Activated naive CD8-positive, alpha-beta T cell treated with anti-CD3 and anti-CD28 coated beads for 36 hours (primary cell): ENCODE measurements around the gene SGK1. TPM values are rescaled to one million over a fixed set of nuclear protein-coding genes. Genes with fewer than 3 reads are reported as not detected.
"Not testable (repeated sequence)": the region's sequence is repeated elsewhere in the genome, so short reads cannot be mapped to it uniquely, and the experiment has no call there.

Experiments
- DNase-seq: peaks from one replicate; pipeline ENCODE4 v3.0.0; 2021
- H3K27ac Mint-ChIP-seq: one replicate; pipeline ENCODE4 v1.8.0; 2022; ENCODE audit warnings: mild to moderate bottlenecking, moderate library complexity, mixed read lengths
- H3K27me3 Mint-ChIP-seq: one replicate; pipeline ENCODE4 v1.8.0; 2022; ENCODE audit warnings: mild to moderate bottlenecking, mixed read lengths
- H3K36me3 Mint-ChIP-seq: one replicate; pipeline ENCODE4 v1.8.0; 2021; ENCODE audit warnings: mild to moderate bottlenecking, mixed read lengths
- H3K4me1 Mint-ChIP-seq: one replicate; pipeline ENCODE4 v1.8.0; 2021; ENCODE audit warnings: mixed read lengths
- H3K4me3 Mint-ChIP-seq: one replicate; pipeline ENCODE4 v1.8.0; 2022; ENCODE audit warnings: mild to moderate bottlenecking, moderate library complexity, mixed read lengths
- H3K9me3 Mint-ChIP-seq: one replicate; pipeline ENCODE4 v1.8.0; 2022; ENCODE audit warnings: mixed read lengths
- total RNA-seq, 2 experiments: library from RNA; stranded (reverse); gene quantifications; one replicate each; pipeline ENCODE4 v1.2.3, GENCODE V29; 2021

Gene SGK1
- total RNA-seq, 2 experiments from 2014 or later = 129 to 141 TPM

DNA sequence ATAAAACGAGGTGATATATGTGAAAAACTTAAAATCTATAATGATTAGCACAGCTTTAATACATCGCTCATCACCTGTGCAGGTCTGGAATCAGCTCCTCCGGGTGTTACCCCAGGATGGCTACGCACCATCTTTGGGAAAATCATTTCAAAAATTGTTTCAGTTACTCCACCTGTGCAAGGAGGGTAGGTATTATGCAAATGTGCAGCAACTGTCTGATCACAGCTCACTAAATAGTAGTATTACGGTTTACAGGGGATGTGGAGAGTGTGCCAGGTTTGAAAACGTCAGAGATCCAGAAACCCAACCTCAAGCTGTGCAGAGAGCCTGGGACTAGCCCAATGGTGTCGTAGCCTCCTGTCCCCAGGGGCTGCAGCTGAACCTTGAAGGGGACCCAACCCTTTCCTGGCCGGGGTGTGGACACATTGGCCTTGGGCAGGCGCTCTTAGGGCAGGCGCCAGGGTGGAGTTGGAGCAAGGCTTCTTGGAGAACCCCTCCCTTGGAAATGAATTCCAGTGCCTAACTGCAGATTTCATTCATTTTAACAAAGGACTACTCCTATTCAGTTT, 24.2 kb upstream of the SGK1 start:
- no peak for DNase-seq
- peaks cover 5% of the 10 kb centered on the region for H3K4me1 Mint-ChIP-seq
- no peaks in the 10 kb centered on the region for H3K36me3 Mint-ChIP-seq
- no peak overlapping the region for H3K27ac Mint-ChIP-seq
- no peak overlapping the region for H3K4me3 Mint-ChIP-seq
- H3K27me3 Mint-ChIP-seq = no peaks in the 10 kb centered on the region
- H3K9me3 Mint-ChIP-seq = no peaks in the 10 kb centered on the region

DNA sequence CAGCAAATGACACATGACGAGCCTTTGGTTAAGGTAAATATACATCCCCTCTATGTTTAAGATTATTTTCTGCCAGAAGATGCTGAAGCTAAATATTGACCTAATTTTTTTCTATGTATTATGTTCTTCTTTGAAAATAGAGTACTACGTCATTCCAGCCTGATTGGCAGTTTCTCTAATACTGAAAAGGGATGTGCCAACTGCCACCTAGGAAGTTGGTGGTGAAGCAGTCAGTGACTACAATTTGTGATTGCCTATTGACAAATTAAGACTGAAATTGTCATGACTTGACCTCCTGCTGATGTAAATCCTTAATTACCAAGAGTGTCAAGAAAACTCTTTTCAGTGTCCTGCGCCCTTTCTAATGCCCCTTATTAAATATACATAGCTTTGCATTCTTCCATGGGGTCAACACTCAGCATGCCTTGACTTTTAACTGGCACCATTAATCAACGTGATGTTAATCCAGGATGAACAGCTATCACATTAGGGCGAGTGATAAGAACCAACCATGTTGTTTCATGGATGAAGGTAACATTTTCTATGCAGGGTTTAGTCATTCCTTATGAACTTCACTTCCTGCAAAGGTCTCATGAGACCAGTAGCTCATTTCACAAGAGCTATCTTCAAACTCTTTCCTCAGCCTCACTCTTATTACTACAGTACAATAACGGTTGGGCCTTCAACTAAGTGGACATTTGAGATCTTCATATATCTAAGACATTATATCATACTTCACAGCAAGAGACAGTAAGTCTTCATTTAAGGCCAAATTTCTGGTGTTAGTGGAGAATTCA, 22.5 kb upstream of the SGK1 start:
- no peak overlapping the region for H3K27ac Mint-ChIP-seq
- H3K36me3 Mint-ChIP-seq = no peaks in the 10 kb centered on the region
- H3K4me1 Mint-ChIP-seq = peaks cover 3% of the 10 kb centered on the region
- no peaks in the 10 kb centered on the region for H3K9me3 Mint-ChIP-seq
- no peaks in the 10 kb centered on the region for H3K27me3 Mint-ChIP-seq
- DNase-seq = no peak
- H3K4me3 Mint-ChIP-seq = no peak overlapping the region

- Mint-ChIP-seq H3K27ac (no peak overlapping the region), H3K4me3 (no peak overlapping the region), H3K4me1 (peaks cover 3% of the 10 kb centered on the region), H3K9me3 (no peaks in the 10 kb centered on the region), H3K27me3 (no peaks in the 10 kb centered on the region), H3K36me3 (no peaks in the 10 kb centered on the region)
- no peak for DNase-seq
These were observed 21.3 kb upstream of the SGK1 start for GRCh38 chr6:134339216-134339615.

DNA sequence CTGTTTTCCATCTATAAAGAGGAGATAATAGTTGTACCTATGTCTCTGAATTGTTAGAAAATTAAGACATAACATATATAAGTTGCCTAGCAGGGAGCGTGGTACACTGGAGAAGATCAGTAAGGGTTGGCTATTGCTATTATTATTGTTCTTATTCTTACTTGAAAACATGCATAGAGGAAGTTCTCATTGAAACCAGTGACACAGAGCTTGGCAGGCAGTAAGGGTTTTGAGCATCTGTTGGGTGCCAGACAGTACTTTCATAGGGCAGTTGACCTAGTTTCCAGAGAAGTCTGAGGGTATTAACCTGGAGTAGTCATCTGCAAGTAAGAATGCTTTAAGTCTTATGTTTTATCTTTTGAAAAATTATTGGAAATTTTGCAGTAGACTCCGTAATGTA, 13.3 kb upstream of the SGK1 start:
- Mint-ChIP-seq H3K27me3 (no peaks in the 10 kb centered on the region), H3K4me3 (no peak overlapping the region), H3K4me1 (peaks cover 4% of the 10 kb centered on the region), H3K9me3 (peaks cover under 1% of the 10 kb centered on the region), H3K36me3 (peaks cover under 1% of the 10 kb centered on the region), H3K27ac (no peak overlapping the region)
- DNase-seq = no peak

DNA sequence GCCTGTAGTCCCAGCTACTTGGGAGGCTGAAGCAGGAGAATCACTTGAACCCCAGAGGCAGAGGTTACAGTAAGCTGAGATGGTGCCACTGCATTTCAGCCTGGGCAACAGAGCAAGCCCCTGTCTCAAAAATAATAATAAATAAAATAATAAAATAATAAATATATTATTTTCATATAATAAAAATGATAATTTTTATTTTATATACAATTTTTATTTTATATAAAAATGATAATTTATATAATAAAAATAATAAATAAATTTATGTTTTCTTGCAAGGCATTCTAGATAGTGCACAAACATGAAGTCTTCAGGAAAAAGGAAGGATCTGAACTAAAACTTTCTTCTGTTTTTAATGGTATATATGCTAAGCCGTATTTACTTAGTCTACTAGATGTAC, 12.6 kb upstream of the SGK1 start:
- Mint-ChIP-seq H3K4me3 (no peak overlapping the region), H3K9me3 (peaks cover 6% of the 10 kb centered on the region), H3K27ac (no peak overlapping the region), H3K36me3 (peaks cover 1% of the 10 kb centered on the region), H3K4me1 (peaks cover 4% of the 10 kb centered on the region), H3K27me3 (no peaks in the 10 kb centered on the region)
- DNase-seq = no peak

DNA sequence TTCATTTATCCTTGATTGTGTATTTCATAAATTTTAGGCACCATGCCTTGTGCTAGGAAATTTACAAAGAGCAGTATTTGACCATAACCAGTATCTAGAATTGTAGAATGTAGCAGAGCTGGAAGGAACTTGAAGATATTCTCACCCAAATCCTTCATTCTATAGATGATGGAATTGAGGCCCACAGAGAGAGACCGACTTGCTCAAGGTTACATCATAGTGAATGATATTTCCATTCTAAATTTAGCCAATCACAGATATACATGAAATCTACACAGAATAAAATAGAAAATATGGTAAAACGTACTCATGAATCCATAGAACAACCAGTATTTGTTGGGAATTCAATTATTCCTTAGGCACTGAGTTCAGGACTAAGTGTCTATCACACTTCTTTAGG, 10.9 kb upstream of the SGK1 start:
- Mint-ChIP-seq H3K4me1 (peaks cover 4% of the 10 kb centered on the region), H3K36me3 (peaks cover 1% of the 10 kb centered on the region), H3K4me3 (no peak overlapping the region), H3K27ac (no peak overlapping the region), H3K9me3 (peaks cover 7% of the 10 kb centered on the region), H3K27me3 (no peaks in the 10 kb centered on the region)
- DNase-seq = no peak

DNA sequence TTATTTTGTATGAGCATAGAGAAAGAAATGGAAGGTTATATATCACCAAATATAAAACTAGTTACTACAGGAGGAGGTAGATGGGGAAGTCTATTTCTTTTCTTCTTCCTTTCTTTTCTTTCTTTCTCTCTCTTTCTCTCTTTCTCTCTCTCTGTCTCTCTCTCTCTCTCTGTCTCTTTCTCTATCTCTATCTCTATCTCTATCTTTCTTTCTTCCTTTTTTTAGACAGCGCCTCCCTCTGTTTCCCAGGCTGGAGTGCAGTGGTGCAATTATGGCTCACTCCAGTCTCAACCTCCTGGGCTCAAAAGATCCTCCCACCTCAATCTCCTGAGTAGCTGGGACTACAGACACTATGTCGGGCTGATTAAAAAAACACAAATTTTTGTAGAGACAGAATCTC, 10.2 kb upstream of the SGK1 start:
- Mint-ChIP-seq H3K36me3 (peaks cover 1% of the 10 kb centered on the region), H3K4me3 (no peak overlapping the region), H3K4me1 (peaks cover 8% of the 10 kb centered on the region), H3K9me3 (peaks cover 7% of the 10 kb centered on the region), H3K27me3 (no peaks in the 10 kb centered on the region), H3K27ac (no peak overlapping the region)
- no peak for DNase-seq

DNA sequence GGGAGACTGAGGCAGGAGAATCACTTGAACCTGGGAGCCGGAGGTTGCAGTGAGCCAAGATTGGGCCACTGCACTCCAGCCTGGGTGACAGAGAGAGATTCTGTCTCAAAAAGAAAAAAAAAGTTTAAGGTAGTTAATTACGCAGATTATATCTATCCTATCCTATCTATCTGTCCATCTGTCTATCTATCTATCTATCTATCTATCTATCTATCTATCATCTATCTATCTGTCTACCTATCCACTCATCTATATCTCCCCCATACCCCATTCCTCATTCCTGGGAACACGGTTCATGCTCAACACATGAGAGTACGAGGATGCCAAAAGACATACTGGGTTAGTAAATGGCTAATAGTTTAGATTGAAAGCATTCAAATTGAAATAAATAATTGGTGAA, 8.3 kb upstream of the SGK1 start:
- H3K4me1 Mint-ChIP-seq, H3K9me3 Mint-ChIP-seq, H3K36me3 Mint-ChIP-seq, H3K27me3 Mint-ChIP-seq, H3K27ac Mint-ChIP-seq, DNase-seq, H3K4me3 Mint-ChIP-seq: not testable (repeated sequence)

DNA sequence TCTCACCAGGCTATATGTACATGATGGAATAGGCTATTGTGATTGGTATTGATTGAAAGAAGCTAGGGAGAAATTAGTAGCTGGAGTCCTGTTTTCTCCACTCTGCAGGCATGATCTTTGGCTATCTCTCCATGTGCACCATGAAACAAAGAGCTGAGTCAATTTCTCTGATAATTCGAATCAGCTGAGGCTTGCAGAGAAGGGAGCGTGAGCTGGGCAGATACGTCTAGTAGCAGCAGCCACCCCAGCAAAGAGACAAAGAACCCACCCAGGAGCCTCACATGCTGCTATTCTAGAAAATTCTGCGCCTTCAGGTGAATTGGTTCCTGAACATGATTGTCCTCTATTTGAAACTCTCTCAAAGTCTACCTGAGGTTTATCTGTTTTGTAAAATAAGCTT, 6.9 kb upstream of the SGK1 start:
- peaks cover 1% of the 10 kb centered on the region for H3K36me3 Mint-ChIP-seq
- peaks cover 10% of the 10 kb centered on the region for H3K9me3 Mint-ChIP-seq
- H3K4me3 Mint-ChIP-seq = no peak overlapping the region
- H3K27me3 Mint-ChIP-seq = no peaks in the 10 kb centered on the region
- no peak for DNase-seq
- no peak overlapping the region for H3K27ac Mint-ChIP-seq
- peaks cover 4% of the 10 kb centered on the region for H3K4me1 Mint-ChIP-seq

GRCh38 chr6:134324141-134324540, 6.2 kb upstream of the SGK1 start:
- peaks cover 13% of the 10 kb centered on the region for H3K9me3 Mint-ChIP-seq
- no peak for DNase-seq
- no peak overlapping the region for H3K4me3 Mint-ChIP-seq
- peaks cover 1% of the 10 kb centered on the region for H3K36me3 Mint-ChIP-seq
- H3K27ac Mint-ChIP-seq = no peak overlapping the region
- peaks cover 7% of the 10 kb centered on the region for H3K4me1 Mint-ChIP-seq
- H3K27me3 Mint-ChIP-seq = peaks cover 1% of the 10 kb centered on the region

DNA sequence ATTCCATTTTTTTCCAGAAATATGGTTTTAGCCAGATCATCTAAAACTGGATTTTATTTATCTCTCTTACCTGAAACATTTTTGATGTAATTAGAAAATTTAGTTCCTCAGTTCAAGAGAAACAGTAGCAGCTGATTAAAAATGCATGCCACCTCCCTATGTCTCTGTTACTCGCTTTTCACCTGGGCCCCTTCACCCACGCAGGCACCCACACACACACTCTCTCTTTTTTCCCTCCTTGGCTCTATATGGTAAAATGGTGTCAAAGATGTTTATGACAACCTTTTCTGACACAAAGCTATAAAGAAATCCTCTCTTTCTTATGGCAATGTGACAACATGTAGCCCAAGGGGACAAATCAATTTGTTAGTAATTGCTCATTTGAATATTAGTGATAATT, 5.8 kb upstream of the SGK1 start:
- no peak overlapping the region for H3K27ac Mint-ChIP-seq
- H3K4me1 Mint-ChIP-seq = peaks cover 7% of the 10 kb centered on the region
- peaks cover 5% of the 10 kb centered on the region for H3K27me3 Mint-ChIP-seq
- H3K4me3 Mint-ChIP-seq = no peak overlapping the region
- H3K36me3 Mint-ChIP-seq = peaks cover 1% of the 10 kb centered on the region
- peaks cover 13% of the 10 kb centered on the region for H3K9me3 Mint-ChIP-seq
- DNase-seq = no peak

- DNase-seq = no peak
- H3K4me3 Mint-ChIP-seq = no peak overlapping the region
- H3K27ac Mint-ChIP-seq = no peak overlapping the region
- H3K4me1 Mint-ChIP-seq = peaks cover 8% of the 10 kb centered on the region
- peaks cover 13% of the 10 kb centered on the region for H3K9me3 Mint-ChIP-seq
- H3K27me3 Mint-ChIP-seq = peaks cover 8% of the 10 kb centered on the region
- peaks cover 1% of the 10 kb centered on the region for H3K36me3 Mint-ChIP-seq
These were observed 5.4 kb upstream of the SGK1 start for GRCh38 chr6:134323294-134323693.

GRCh38 chr6:134322216-134322615, 4.3 kb upstream of the SGK1 start:
- Mint-ChIP-seq H3K4me1 (peaks cover 19% of the 10 kb centered on the region), H3K36me3 (peaks cover 3% of the 10 kb centered on the region), H3K27me3 (peaks cover 19% of the 10 kb centered on the region), H3K4me3 (no peak overlapping the region), H3K27ac (no peak overlapping the region), H3K9me3 (peaks cover 13% of the 10 kb centered on the region)
- DNase-seq = no peak

GRCh38 chr6:134321246-134321645, 3.3 kb upstream of the SGK1 start:
- Mint-ChIP-seq H3K27me3 (peaks cover 23% of the 10 kb centered on the region), H3K27ac (no peak overlapping the region), H3K4me1 (peaks cover 24% of the 10 kb centered on the region), H3K36me3 (peaks cover 2% of the 10 kb centered on the region), H3K9me3 (peaks cover 12% of the 10 kb centered on the region), H3K4me3 (no peak overlapping the region)
- DNase-seq = no peak

DNA sequence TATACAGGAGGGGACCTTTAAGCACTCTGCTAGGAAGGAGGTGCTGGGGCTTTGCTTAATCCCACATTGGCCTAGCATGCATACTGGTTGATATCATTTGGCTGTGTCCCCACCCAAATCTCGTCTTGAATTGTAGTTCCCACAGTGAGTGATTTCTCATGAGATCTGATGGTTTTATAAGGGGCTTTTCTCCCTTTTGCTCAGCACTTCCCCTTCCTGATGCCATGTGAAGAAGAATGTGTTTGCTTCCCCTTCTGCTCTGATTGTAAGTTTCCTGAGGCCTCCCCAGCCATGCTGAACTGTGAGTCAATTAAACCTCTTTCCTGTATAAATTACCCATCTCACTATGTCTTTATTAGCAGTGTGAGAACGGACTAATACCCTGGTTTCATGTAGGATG, 1.8 kb upstream of the SGK1 start:
- peaks cover 29% of the 10 kb centered on the region for H3K4me1 Mint-ChIP-seq
- H3K27me3 Mint-ChIP-seq = peaks cover 23% of the 10 kb centered on the region
- not testable (repeated sequence) for H3K9me3 Mint-ChIP-seq, H3K4me3 Mint-ChIP-seq, H3K27ac Mint-ChIP-seq, DNase-seq, H3K36me3 Mint-ChIP-seq

DNA sequence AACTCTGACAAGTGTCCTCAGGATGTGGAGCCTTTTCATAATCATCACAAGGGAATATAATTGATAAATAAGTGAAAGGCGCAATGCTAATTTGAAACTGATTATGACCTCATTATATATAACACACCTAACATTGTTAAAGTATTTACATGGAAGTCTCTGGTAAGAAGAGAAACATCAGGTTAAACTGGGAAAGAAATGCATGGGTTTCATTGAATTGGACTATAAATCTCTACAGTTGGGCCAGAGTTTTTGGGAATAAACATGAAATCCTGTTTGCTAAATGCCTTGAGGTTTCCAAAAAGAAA, 1.0 kb upstream of the SGK1 start:
- H3K36me3 Mint-ChIP-seq = peaks cover 2% of the 10 kb centered on the region
- H3K4me1 Mint-ChIP-seq = peaks cover 31% of the 10 kb centered on the region
- no peak for DNase-seq
- H3K27ac Mint-ChIP-seq = no peak overlapping the region
- H3K4me3 Mint-ChIP-seq = no peak overlapping the region
- peaks cover 23% of the 10 kb centered on the region for H3K27me3 Mint-ChIP-seq
- peaks cover 6% of the 10 kb centered on the region for H3K9me3 Mint-ChIP-seq
